Chondrocyte (in vitro differentiated cells): ENCODE results near the gene PNN. TPM values are rescaled to one million over a fixed set of nuclear protein-coding genes. Genes with fewer than 3 reads are reported as not detected.
"Not testable (repeated sequence)": the region's sequence is repeated elsewhere in the genome, so short reads cannot be mapped to it uniquely, and the experiment has no call there.

Experiments
- DNase-seq: peaks from one replicate; pipeline ENCODE4 v3.0.0; 2021; ENCODE audit warnings: mixed read lengths, low spot score
- H3K27ac Mint-ChIP-seq: one replicate; pipeline ENCODE4 v1.8.0; 2021; ENCODE audit warnings: mild to moderate bottlenecking, moderate library complexity, mixed read lengths; ENCODE audit not compliant: unreplicated experiment
- H3K27me3 Mint-ChIP-seq: 2 replicates; pipeline ENCODE4 v1.8.0; 2021; ENCODE audit warnings: low read depth, mixed read lengths
- H3K36me3 Mint-ChIP-seq: 2 replicates; pipeline ENCODE4 v1.8.0; 2021; ENCODE audit warnings: low read depth, mixed read lengths
- H3K4me1 Mint-ChIP-seq: 2 replicates; pipeline ENCODE4 v1.8.0; 2021; ENCODE audit warnings: low read depth, mild to moderate bottlenecking, mixed read lengths
- H3K4me3 Mint-ChIP-seq: one replicate; pipeline ENCODE4 v1.8.0; 2021; ENCODE audit warnings: mild to moderate bottlenecking, moderate library complexity, mixed read lengths; ENCODE audit not compliant: unreplicated experiment
- H3K9me3 Mint-ChIP-seq: 2 replicates; pipeline ENCODE4 v1.8.0; 2021; ENCODE audit warnings: low read depth, mixed read lengths
- CTCF ChIP-seq: fragments of 200-600 bp; sonication (generic); IDR thresholded peaks from 2 replicates; pipeline ENCODE4 v1.5.0; 2021; ENCODE audit warnings: antibody characterized with exemption, mild to moderate bottlenecking, moderate library complexity
- total RNA-seq: library from RNA; stranded (reverse); gene quantifications from 3 replicates; pipeline ENCODE4 v1.2.1, GENCODE V29; 2021

Gene PNN
- total RNA-seq, 1 donor from 2014 or later: 45.3 TPM

GRCh38 chr14:39145266-39145966 lies 29.6 kb upstream of the PNN start:
- DNase-seq: no peak
- TF ChIP-seq CTCF: no peak
- no peaks in the 10 kb centered on the region for H3K27me3 Mint-ChIP-seq
- H3K27ac Mint-ChIP-seq: no peak overlapping the region
- no peaks in the 10 kb centered on the region for H3K4me1 Mint-ChIP-seq
- H3K36me3 Mint-ChIP-seq: peaks cover 19% of the 10 kb centered on the region
- no peak overlapping the region for H3K4me3 Mint-ChIP-seq
- no peaks in the 10 kb centered on the region for H3K9me3 Mint-ChIP-seq

- no peaks in the 10 kb centered on the region for H3K4me1 Mint-ChIP-seq
- no peaks in the 10 kb centered on the region for H3K9me3 Mint-ChIP-seq
- no peak overlapping the region for H3K27ac Mint-ChIP-seq
- DNase-seq: no peak
- H3K27me3 Mint-ChIP-seq: no peaks in the 10 kb centered on the region
- H3K36me3 Mint-ChIP-seq: peaks cover 12% of the 10 kb centered on the region
- no peak for TF ChIP-seq CTCF
- no peak overlapping the region for H3K4me3 Mint-ChIP-seq
These were observed 20.4 kb upstream of the PNN start for GRCh38 chr14:39154594-39155189.

GRCh38 chr14:39157491-39157890 lies 17.6 kb upstream of the PNN start:
- peaks cover 9% of the 10 kb centered on the region for H3K4me1 Mint-ChIP-seq
- peaks cover 13% of the 10 kb centered on the region for H3K36me3 Mint-ChIP-seq
- H3K4me3 Mint-ChIP-seq: no peak overlapping the region
- H3K27ac Mint-ChIP-seq: no peak overlapping the region
- no peaks in the 10 kb centered on the region for H3K9me3 Mint-ChIP-seq
- no peak for TF ChIP-seq CTCF
- H3K27me3 Mint-ChIP-seq: no peaks in the 10 kb centered on the region
- no peak for DNase-seq

- H3K4me1 Mint-ChIP-seq: peaks cover 13% of the 10 kb centered on the region
- no peaks in the 10 kb centered on the region for H3K27me3 Mint-ChIP-seq
- H3K9me3 Mint-ChIP-seq: no peaks in the 10 kb centered on the region
- DNase-seq: no peak
- H3K36me3 Mint-ChIP-seq: peaks cover 15% of the 10 kb centered on the region
- no peak for TF ChIP-seq CTCF
- H3K27ac Mint-ChIP-seq: no peak overlapping the region
- H3K4me3 Mint-ChIP-seq: no peak overlapping the region
These were observed 16.7 kb upstream of the PNN start for GRCh38 chr14:39158222-39158858.

- DNase-seq: no peak
- Mint-ChIP-seq H3K27ac (peak overlapping the region; percentile 38), H3K9me3 (no peaks in the 10 kb centered on the region), H3K27me3 (no peaks in the 10 kb centered on the region), H3K4me3 (no peak overlapping the region), H3K36me3 (peaks cover 15% of the 10 kb centered on the region), H3K4me1 (peaks cover 20% of the 10 kb centered on the region)
- no peak for TF ChIP-seq CTCF
These were observed 14.6 kb upstream of the PNN start for GRCh38 chr14:39160494-39160893.

GRCh38 chr14:39167797-39168320 lies 7.2 kb upstream of the PNN start:
- not testable (repeated sequence) for H3K36me3 Mint-ChIP-seq, H3K27me3 Mint-ChIP-seq, H3K9me3 Mint-ChIP-seq, DNase-seq, H3K27ac Mint-ChIP-seq
- peaks cover 37% of the 10 kb centered on the region for H3K4me1 Mint-ChIP-seq
- H3K4me3 Mint-ChIP-seq: peak overlapping the region; percentile 92
